Endothelial cell of hepatic sinusoid (primary cell): ENCODE data around the gene NKD2.
"Not testable (repeated sequence)": the region's sequence is repeated elsewhere in the genome, so short reads cannot be mapped to it uniquely, and the experiment has no call there.

ENCODE experiments used
- in situ Hi-C: cut with HindIII; loops from 2 replicates; pipeline ENCODE4 v1.10.0; 2017; ENCODE audit warnings: low sequenced_read_pairs

NKD2 gene

DNA sequence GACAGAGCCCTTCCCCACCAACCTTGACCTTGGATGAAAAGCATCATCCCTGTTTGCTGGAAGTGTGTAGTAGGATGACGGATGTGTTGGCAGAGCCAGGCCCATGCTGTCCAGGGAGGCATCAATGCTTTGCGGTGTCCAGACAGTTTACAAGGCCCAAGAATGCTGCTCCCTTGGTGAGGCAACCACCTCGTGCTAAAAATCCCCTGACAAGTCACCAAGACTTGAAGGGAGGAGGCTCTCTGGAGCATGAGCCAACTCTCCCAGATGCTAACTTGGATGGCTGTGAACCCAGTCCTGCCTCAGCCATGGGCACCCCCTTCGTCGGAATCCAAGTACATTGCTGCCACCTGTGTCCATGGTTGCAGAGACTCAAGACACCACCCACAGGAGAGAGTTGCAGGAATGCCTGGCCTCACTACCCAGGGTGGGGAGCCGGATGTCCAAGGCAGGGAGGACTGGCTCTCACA, 9.5 kb upstream of the NKD2 start:
- in situ Hi-C loops = no loop called here

- in situ Hi-C loops = no loop called here
These were observed 8.9 kb upstream of the NKD2 start for GRCh38 chr5:999724-1000123.

DNA sequence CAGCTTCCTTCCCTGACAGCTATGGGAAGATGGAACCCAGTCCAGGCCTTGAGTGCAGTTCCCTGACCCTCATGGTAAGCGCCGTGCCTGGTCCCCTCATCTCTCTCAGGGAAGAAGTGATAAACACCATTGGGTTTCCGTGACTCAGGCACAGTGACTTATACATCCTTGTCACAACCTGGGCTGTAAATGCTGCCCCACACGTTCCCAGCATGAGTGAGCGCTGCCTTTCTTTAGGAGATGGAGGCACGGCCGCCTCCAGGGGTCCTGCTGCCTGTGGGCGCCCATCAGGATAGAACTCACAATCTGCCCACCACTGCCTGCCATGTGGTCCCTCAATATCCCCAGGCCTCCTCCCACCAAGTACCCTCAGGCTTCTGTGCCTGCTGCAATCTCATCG, 8.3 kb upstream of the NKD2 start:
- in situ Hi-C loops = no loop called here

- in situ Hi-C loops = not testable (repeated sequence)
These were observed 7.8 kb upstream of the NKD2 start for GRCh38 chr5:1000831-1001230.

DNA sequence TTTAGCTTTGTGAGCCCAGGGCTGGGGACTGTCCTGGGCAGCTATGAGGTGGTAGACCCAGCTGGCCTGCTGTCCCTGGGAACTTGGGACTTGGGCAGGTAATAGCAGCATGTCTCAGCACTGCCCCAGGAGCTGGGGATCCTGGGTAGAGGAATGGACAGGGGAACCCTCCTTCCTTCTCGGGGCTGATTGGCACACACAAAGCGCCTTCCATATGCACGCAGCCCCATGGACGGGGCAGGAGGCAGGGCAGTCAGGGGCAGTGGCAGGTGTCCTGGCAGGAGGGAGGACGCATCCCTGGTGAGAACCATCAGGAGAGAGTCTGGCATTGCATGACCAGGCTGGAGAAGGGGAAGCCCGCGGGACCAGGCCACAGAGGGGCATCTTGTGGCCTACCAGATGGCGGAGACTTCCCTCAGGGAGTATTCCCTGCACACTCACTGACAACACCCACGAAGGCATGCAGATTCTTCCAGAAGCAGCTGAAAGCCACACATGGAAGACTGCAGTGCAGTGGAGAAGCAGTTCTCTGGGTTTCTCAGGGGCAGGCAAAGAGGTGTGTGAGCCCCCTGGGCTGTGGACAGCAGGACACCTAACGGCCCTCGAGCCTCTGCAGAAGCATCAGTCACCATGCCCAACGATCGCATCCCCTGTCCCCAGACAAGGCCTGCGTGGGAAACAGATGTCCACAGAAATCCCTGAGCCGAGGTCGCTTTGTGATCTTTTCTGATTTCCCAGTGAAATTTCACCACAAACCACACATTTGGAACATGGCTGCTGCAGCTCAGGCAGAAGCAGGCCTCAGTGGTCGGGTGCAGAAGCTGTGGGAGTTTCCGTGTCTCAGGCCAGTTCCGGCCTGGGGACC, 7.0 kb upstream of the NKD2 start:
- in situ Hi-C loops = no loop called here

DNA sequence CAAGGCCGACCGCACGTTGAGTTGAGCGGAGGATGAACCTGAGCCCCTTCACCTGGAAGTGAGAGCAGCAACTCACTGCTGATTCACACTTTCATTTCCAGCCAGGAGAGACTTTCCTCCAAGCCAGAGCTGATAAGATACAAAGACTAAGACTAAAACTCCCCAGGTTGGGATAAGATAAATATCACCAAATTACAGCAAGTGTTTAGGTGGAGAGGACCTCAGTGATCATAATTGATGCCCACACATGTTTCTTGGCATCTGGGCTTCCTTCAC, 6.4 kb upstream of the NKD2 start:
- in situ Hi-C loops = no loop called here

- in situ Hi-C loops = no loop called here
These were observed 5.8 kb upstream of the NKD2 start for GRCh38 chr5:1002836-1003235.

- in situ Hi-C loops = no loop called here
These were observed 5.2 kb upstream of the NKD2 start for GRCh38 chr5:1003296-1003937.

GRCh38 chr5:1004461-1005248, 3.9 kb upstream of the NKD2 start:
- in situ Hi-C loops = no loop called here

DNA sequence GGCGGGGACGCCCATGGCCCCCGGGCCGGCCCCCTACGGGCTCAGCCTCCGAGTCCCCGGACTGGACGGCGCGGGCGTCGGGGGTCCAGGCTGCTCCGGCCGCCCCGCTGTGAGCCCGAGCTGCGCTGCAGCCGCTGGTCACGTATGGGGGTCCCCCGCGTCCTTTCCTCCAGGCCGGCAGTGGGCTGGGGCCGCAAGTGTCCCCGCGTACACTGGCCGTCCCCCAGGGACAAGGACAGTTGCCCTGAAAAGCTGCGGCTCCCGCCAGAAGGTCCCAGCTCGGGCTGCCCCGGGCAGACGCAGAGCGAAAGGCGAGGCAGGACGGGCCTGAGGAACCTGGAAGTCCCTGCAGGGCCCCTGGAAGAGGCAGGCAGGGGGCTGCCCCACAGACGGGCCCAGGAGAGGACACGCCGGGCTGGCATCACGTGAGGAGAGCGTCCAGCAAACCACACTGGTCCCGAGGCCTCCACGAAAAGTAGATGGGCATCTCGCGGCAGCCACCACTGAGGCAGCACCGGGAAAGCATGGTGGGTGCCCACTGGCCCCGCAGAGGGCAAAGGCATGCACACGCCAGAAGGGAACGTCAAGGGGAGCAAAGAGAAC, 3.3 kb upstream of the NKD2 start:
- in situ Hi-C loops = no loop called here

- in situ Hi-C loops = no loop called here
These were observed 2.5 kb upstream of the NKD2 start for GRCh38 chr5:1005904-1006655.

- in situ Hi-C loops = no loop called here
These were observed 1.9 kb upstream of the NKD2 start for GRCh38 chr5:1006656-1007071.

DNA sequence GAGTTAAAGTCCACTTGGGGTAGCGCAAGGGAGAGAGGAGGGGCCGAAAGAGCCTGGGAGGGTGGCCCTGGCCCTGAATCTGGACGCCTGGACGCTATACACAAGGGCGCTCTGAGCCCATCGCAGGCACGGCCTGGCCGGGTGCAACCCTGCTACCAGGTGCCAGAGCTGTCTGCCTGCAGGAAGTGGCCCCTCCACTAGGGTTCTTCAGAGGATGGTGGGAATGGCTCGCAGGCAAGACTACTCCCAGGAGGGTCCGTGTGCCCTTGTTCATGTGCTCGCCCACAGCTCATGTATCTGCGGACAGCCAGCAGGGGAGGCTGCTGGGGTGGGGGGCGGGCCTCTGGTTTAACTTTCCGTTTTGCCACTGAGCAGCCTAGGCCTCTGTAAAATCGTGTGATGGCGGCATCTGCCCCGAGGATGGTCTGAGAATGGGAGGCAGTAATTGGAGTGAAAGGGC, 1.4 kb upstream of the NKD2 start:
- in situ Hi-C loops = no loop called here

- in situ Hi-C loops = no loop called here
These were observed 736 bp upstream of the NKD2 start for GRCh38 chr5:1007681-1008450.

GRCh38 chr5:1009359-1010180, 968 bp downstream of the NKD2 start:
- in situ Hi-C loops = no loop called here

DNA sequence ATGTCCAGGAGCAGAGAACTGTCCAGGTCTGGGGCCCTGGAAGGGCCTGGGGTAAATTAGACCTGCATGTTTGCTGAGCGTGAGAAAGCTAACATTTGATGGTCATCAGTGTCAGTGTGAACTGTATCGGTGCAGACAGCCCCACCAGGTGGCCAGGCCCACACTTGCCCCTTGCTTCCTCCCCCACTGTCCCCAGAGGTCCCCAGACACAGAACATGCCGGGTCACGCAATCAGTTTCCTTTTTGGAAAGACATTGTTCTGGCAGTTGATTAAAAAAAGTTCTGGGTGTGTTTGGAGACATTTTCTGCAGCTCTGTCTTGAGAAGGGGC, 1.5 kb downstream of the NKD2 start:
- in situ Hi-C loops = no loop called here

GRCh38 chr5:1010641-1011046, 2.0 kb downstream of the NKD2 start:
- in situ Hi-C loops = no loop called here

GRCh38 chr5:1011226-1011631, 2.6 kb downstream of the NKD2 start:
- in situ Hi-C loops = no loop called here

DNA sequence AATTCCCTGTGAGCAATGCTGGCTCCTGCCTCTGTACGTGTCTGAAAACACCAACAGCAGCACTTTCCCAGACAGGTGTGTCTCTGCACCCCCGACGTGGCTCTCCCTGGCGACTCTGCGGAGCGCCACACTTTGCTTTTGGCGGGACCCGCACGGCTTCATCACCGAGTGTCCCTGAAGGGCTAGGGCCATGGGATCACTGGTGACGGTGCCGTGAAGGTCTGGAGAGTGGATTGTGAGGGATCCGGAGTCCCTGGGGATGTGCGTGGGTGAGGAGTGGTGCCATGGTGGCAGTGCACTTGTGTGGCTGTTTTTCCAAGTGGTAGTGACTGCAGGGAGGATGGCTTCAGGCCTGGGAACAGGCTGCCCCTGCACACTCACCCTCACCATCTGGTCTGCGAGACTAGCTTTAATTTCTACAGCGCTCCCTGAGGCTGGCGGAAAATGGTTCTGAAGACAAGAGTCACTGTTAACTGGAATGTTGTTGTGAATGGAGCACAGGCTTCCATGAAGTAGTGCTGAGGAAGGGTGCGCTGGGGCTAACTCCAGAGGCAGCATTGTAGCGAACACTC, 3.2 kb downstream of the NKD2 start:
- in situ Hi-C loops = no loop called here
